ENCODE data around the gene DOP1B. TPM values are rescaled to one million over a fixed set of nuclear protein-coding genes. Genes with fewer than 3 reads are reported as not detected.

The DOP1B gene
- total and polyA plus RNA-seq, 10 of the 15 experiments (the other 5 are each of a cell fraction or from before 2014, with no cell fraction given) = 1.2 to 12.2 (median 4.3) TPM

DNA sequence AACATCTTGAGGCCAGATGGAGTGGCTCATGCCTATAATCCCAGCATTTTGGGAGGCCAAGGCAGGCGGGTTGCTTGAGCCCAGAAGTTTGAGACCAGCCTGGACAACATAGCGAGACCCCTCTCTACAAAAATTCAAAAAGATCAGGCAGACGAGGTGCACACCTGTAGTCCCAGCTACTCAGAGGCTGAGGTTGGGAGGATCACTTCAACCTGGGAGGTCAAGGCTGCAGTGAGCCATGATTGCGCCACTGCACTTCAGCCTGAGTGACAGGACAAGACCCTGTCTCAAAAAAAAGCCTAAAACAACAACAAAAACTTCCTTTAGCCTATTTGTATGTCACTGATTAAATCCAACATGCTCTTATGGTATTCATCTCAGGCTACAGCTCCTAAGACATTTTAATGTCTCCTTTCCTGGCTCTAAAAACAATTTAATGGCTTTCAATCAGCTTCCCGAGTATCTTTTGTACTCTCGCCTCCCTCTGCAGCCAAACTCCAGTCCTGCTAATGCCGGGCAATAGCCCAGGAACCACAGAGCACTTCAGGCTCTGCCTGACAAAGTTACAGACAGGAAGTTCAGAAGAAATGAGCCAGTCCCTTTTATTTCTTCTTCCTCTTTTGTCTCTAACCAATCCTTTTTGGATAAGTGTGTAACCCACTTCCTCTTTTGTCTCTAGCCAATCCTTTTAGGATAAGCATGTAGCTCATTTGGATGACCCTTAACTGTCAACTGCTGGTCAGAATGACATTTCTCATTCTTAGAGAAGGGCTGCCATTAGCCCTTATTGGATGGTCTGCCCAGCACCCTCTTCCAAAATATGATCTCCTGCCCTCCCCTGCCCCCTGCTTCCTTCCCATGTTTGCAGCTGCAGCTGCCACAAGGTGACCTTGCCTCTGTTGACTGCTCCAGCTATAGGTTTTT is 6.6 kb upstream of the DOP1B start:
- 52% methylated on average over 7 of the region's 7 CpGs for WGBS (ENCODE audit: insufficient coverage, insufficient replicate concordance, low lambda C conversion rate, missing lambda C conversion rate)
- ATAC-seq (peak; percentile 92), DNase-seq (ENCODE audit: low read depth, low spot score) (peak; percentile 42), FAIRE-seq (peak; percentile 80)
- Histone ChIP-seq H2AFZ (ENCODE audit: control insufficient read depth, low read depth, low read length) (peak overlapping the region; percentile 84), H3K9ac (ENCODE audit: control insufficient read depth, insufficient read depth, low read length) (no peak overlapping the region), H3K4me3 (no peak overlapping the region), H4K20me1 (ENCODE audit: control insufficient read depth, insufficient read depth) (no peaks in the 10 kb centered on the region), H3K9me3 (replicated peaks; ENCODE audit: control insufficient read depth, insufficient read depth, low read length) (no peaks in the 10 kb centered on the region; the same call in 2 of the 3 replicates), H3K4me2 (ENCODE audit: control insufficient read depth, insufficient read depth) (peak overlapping the region; percentile 28; the same call in 1 of the 2 replicates), H3K79me2 (ENCODE audit: control insufficient read depth, insufficient read depth, low read length) (no peaks in the 10 kb centered on the region), H3K27me3 (replicated peaks in 1 of 2; ENCODE audit: control insufficient read depth in 2 of 2, insufficient read depth in 2 of 2, low read length in 1 of 2) (no peaks in the 10 kb centered on the region), H3K36me3 (ENCODE audit: control insufficient read depth in 2 of 2, insufficient read depth in 2 of 2, low read length in 1 of 2) (no peaks in the 10 kb centered on the region), H3K27ac (ENCODE audit: control insufficient read depth, insufficient read depth) (no peak overlapping the region), H3K4me1 (ENCODE audit: control insufficient read depth, insufficient read depth, low read length) (peaks cover 10% of the 10 kb centered on the region)
- BruUV-seq (replicated peaks) = no TSS peak
- ChIA-PET POLR2A (interaction anchor here (0.6 to 1.2 kb wide), 3 partner anchors 102 to 180 kb away, joined by 4 to 5 read pairs (median 4); partner anchors contain the start of gene MORC3), RAD21 (ENCODE audit: unreplicated experiment) (interaction anchor here (0.8 to 1.9 kb wide), 3 partner anchors 170 to 182 kb away, joined by 3 to 5 read pairs (median 3); partner anchors contain the start of gene MORC3), CTCF (interaction anchor here (0.9 to 8.9 kb wide), 11 partner anchors 11 to 272 kb away, joined by 3 to 77 read pairs (median 5); partner anchors contain the start of gene MORC3), SMC1A (ENCODE audit: uncharacterized antibody, unreplicated experiment) (interaction anchor here (0.6 to 2.7 kb wide), 12 partner anchors 8 to 272 kb away, joined by 3 to 12 read pairs (median 4); no protein-coding TSS in a partner anchor)
- in situ Hi-C loops (cut with MboI) (no loop called here), intact Hi-C loops (cut with micrococcal nuclease; ENCODE audit: unreplicated experiment) (loop anchor here (5.0 to 10.0 kb wide), 2 partner anchors 237 to 775 kb away; partner anchors contain the start of gene CHAF1B)
- TF ChIP-seq PAX5 (IDR thresholded peaks at IDR 0.05; ENCODE audit: borderline replicate concordance, low read depth, low read length) (no peak), POLR2AphosphoS5 (IDR thresholded peaks at IDR 0.05; ENCODE audit: low read length) (peak; percentile 69; the same call in 1 of the 2 replicates), IKZF2 (IDR thresholded peaks at IDR 0.05) (peak; percentile 50 to 55; a peak in 2 of 4 replicates), EED (IDR thresholded peaks at IDR 0.05; ENCODE audit: low read depth) (0 out of 2 replicates have a peak, but pooled peaks have one; percentile 45), POU2F2 (IDR thresholded peaks at IDR 0.05; ENCODE audit: borderline replicate concordance, low read depth, low read length) (0 out of 3 replicates have a peak, but pooled peaks have one; percentile 10), POLR2A (IDR thresholded peaks at IDR 0.05; ENCODE audit: low read depth, low read length) (peak; percentile 67), NFYB (IDR thresholded peaks at IDR 0.05; ENCODE audit: insufficient read depth, low read depth, low read length) (no peak), ATF7 (IDR thresholded peaks at IDR 0.05; ENCODE audit: low read depth) (peak; percentile 18; the same call in 1 of the 2 replicates), TAF1 (IDR thresholded peaks at IDR 0.05; ENCODE audit: borderline replicate concordance, low read depth, low read length) (peak; percentile 55; the same call in 1 of the 2 replicates), SREBF2 (IDR thresholded peaks at IDR 0.05; ENCODE audit: low read length) (no peak), IKZF1 (conservative IDR thresholded peaks at IDR 0.05) (peak; percentile 62), GABPA (IDR thresholded peaks at IDR 0.05; ENCODE audit: low read depth) (peak; percentile 68; the same call in 1 of the 2 replicates), SPI1 (IDR thresholded peaks at IDR 0.05; ENCODE audit: borderline replicate concordance, insufficient read depth, low read depth, low read length) (peak; percentile 96), RUNX3 (IDR thresholded peaks at IDR 0.05; ENCODE audit: low read length) (peak; percentile 70), TCF12 (IDR thresholded peaks at IDR 0.05; ENCODE audit: low read depth, low read length) (0 out of 2 replicates have a peak, but pooled peaks have one; percentile 10), MTA2 (IDR thresholded peaks at IDR 0.05; ENCODE audit: low read depth) (peak; percentile 46; the same call in 1 of the 2 replicates)
